H9 (cell line): Measurements from ENCODE around the gene SERPINB2. TPM values are rescaled to one million over a fixed set of nuclear protein-coding genes. Genes with fewer than 3 reads are reported as not detected.

Experiments
- DNase-seq: peaks from one replicate; pipeline ENCODE4 v3.0.0-alpha.2; 2017
- H2AFZ ChIP-seq: one replicate; pipeline ENCODE4 v1.6.1; 2013; ENCODE audit warnings: mild to moderate bottlenecking, low read length, control low read depth, moderate library complexity
- H2AK5ac ChIP-seq: 2 replicates; pipeline ENCODE4 v1.6.1; 2013; ENCODE audit warnings: low read length, control low read depth, mixed read lengths; ENCODE audit not compliant: insufficient read length
- H2BK120ac ChIP-seq: one replicate; pipeline ENCODE4 v1.6.1; 2013; ENCODE audit warnings: low read depth, mild to moderate bottlenecking, low read length, control low read depth, inconsistent platforms; ENCODE audit not compliant: poor library complexity, severe bottlenecking
- H2BK12ac ChIP-seq: 2 replicates; pipeline ENCODE4 v1.6.1; 2013; ENCODE audit warnings: low read length, control low read depth, mixed read lengths, low read depth; ENCODE audit not compliant: insufficient read length
- H2BK15ac ChIP-seq: 2 replicates; pipeline ENCODE4 v1.6.1; 2013; ENCODE audit warnings: low read depth, low read length, control low read depth
- H2BK20ac ChIP-seq: one replicate; pipeline ENCODE4 v1.6.1; 2013; ENCODE audit warnings: low read depth, mild to moderate bottlenecking, low read length, control low read depth, inconsistent platforms; ENCODE audit not compliant: poor library complexity, severe bottlenecking
- H2BK5ac ChIP-seq: 2 replicates; pipeline ENCODE4 v1.6.1; 2013; ENCODE audit warnings: low read length, control low read depth, mixed read lengths; ENCODE audit not compliant: insufficient read length
- H3K14ac ChIP-seq: 2 replicates; pipeline ENCODE4 v1.6.1; 2013; ENCODE audit warnings: low read length, control low read depth; ENCODE audit not compliant: insufficient read depth
- H3K18ac ChIP-seq: 2 replicates; pipeline ENCODE4 v1.6.1; 2013; ENCODE audit warnings: low read depth, mild to moderate bottlenecking, mixed read lengths, low read length, control low read depth; ENCODE audit not compliant: insufficient read length
- H3K23ac ChIP-seq: 2 replicates; pipeline ENCODE4 v1.6.1; 2013; ENCODE audit warnings: low read length, control low read depth, mixed read lengths, low read depth; ENCODE audit not compliant: insufficient read length
- H3K23me2 ChIP-seq: 2 replicates; pipeline ENCODE4 v1.6.1; 2013; ENCODE audit warnings: low read depth, mild to moderate bottlenecking, mixed read lengths, low read length, control low read depth; ENCODE audit not compliant: insufficient read length, poor library complexity, severe bottlenecking
- H3K27ac ChIP-seq: 2 replicates; pipeline ENCODE4 v1.5.1; 2013; ENCODE audit warnings: low read length, control low read depth, mixed read lengths, low read depth; ENCODE audit not compliant: insufficient read length
- H3K27me3 ChIP-seq: 2 replicates; pipeline ENCODE4 v1.6.1; 2013; ENCODE audit warnings: low read length, control low read depth, inconsistent platforms; ENCODE audit not compliant: insufficient read depth
- H3K4ac ChIP-seq: 2 replicates; pipeline ENCODE4 v1.6.1; 2013; ENCODE audit warnings: low read depth, mild to moderate bottlenecking, control low read depth, inconsistent platforms, low read length, moderate library complexity
- H3K4me1 ChIP-seq: 2 replicates; pipeline ENCODE4 v1.6.1; 2013; ENCODE audit warnings: low read length, control low read depth, inconsistent platforms; ENCODE audit not compliant: insufficient read depth
- H3K4me2 ChIP-seq: 2 replicates; pipeline ENCODE4 v1.6.1; 2013; ENCODE audit warnings: low read length, control low read depth, mixed read lengths; ENCODE audit not compliant: insufficient read length, insufficient read depth
- H3K56ac ChIP-seq: 2 replicates; pipeline ENCODE4 v1.6.1; 2013; ENCODE audit warnings: low read depth, mild to moderate bottlenecking, mixed read lengths, low read length, control low read depth; ENCODE audit not compliant: insufficient read length
- H3K79me1 ChIP-seq: 2 replicates; pipeline ENCODE4 v1.6.1; 2013; ENCODE audit warnings: low read depth, mild to moderate bottlenecking, moderate library complexity, low read length, control low read depth, inconsistent platforms; ENCODE audit not compliant: insufficient read depth, poor library complexity, severe bottlenecking
- H3K79me2 ChIP-seq: 2 replicates; pipeline ENCODE4 v1.6.1; 2013; ENCODE audit warnings: low read length, control low read depth, inconsistent platforms; ENCODE audit not compliant: insufficient read depth
- H3K9ac ChIP-seq: 2 replicates; pipeline ENCODE4 v1.6.1; 2013; ENCODE audit warnings: low read length, control low read depth, mixed read lengths; ENCODE audit not compliant: insufficient read length; ENCODE audit errors: extremely low read depth
- H3K9me3 ChIP-seq: one replicate; pipeline ENCODE4 v1.6.1; 2013; ENCODE audit warnings: low read depth, low read length, inconsistent platforms; ENCODE audit not compliant: control insufficient read depth
- H3T11ph ChIP-seq: one replicate; pipeline ENCODE4 v1.6.1; 2013; ENCODE audit warnings: mild to moderate bottlenecking, low read length, control low read depth, inconsistent platforms
- H4K20me1 ChIP-seq: one replicate; pipeline ENCODE4 v1.6.1; 2013; ENCODE audit not compliant: control insufficient read depth, insufficient read length, insufficient read depth
- H4K5ac ChIP-seq: 2 replicates; pipeline ENCODE4 v1.6.1; 2013; ENCODE audit warnings: low read depth, mild to moderate bottlenecking, mixed read lengths, low read length, control low read depth; ENCODE audit not compliant: insufficient read length
- H4K8ac ChIP-seq: replicated peaks from 2 replicates; pipeline ENCODE4 v1.6.1; 2013; ENCODE audit warnings: low read length, control low read depth, mixed read lengths, low read depth; ENCODE audit not compliant: insufficient read length
- H4K91ac ChIP-seq: 2 replicates; pipeline ENCODE4 v1.6.1; 2013; ENCODE audit warnings: low read depth, mild to moderate bottlenecking, moderate library complexity, mixed read lengths, low read length, control low read depth; ENCODE audit not compliant: insufficient read length
- H3K27ac Mint-ChIP-seq, 3 experiments: 2 replicates in 2 of 3; 3 replicates in 1 of 3; pipeline ENCODE4 v1.8.0; 2020 to 2021; ENCODE audit warnings: mixed read lengths in 3 of 3, mild to moderate bottlenecking in 1 of 3, moderate library complexity in 1 of 3
- H3K27me3 Mint-ChIP-seq: 2 replicates; pipeline ENCODE4 v1.8.0; 2021; ENCODE audit warnings: low read depth, mild to moderate bottlenecking, moderate library complexity, mixed read lengths
- H3K36me3 Mint-ChIP-seq, 3 experiments: 2 replicates in 2 of 3; 3 replicates in 1 of 3; pipeline ENCODE4 v1.8.0; 2020 to 2021; ENCODE audit warnings: low read depth in 3 of 3, mixed read lengths in 3 of 3; ENCODE audit not compliant: insufficient read depth in 1 of 3
- H3K4me1 Mint-ChIP-seq, 2 experiments: 2 replicates each; pipeline ENCODE4 v1.8.0; 2020; ENCODE audit warnings: mixed read lengths in 2 of 2
- H3K4me3 Mint-ChIP-seq, 2 experiments: 2 replicates in 1 of 2; 3 replicates in 1 of 2; pipeline ENCODE4 v1.8.0; 2020 to 2021; ENCODE audit warnings: mild to moderate bottlenecking in 2 of 2, mixed read lengths in 2 of 2, moderate library complexity in 1 of 2
- H3K9me3 Mint-ChIP-seq, 2 experiments: 2 replicates in 1 of 2; 3 replicates in 1 of 2; pipeline ENCODE4 v1.8.0; 2020; ENCODE audit warnings: mild to moderate bottlenecking in 2 of 2, mixed read lengths in 2 of 2, moderate library complexity in 1 of 2
- CTCF ChIP-seq: fragments of 200-600 bp; sonication (generic); conservative IDR thresholded peaks from 3 replicates; pipeline ENCODE4 v1.8.0; 2021; ENCODE audit warnings: antibody characterized with exemption, mild to moderate bottlenecking
- WGBS: extraction: QIAGEN DNeasy Blood & Tissue Kit; methylation state at CpG from one replicate; pipeline ENCODE4 v1.1.7; 2013; ENCODE audit warnings: missing lambda C conversion rate, low lambda C conversion rate, mixed read lengths; ENCODE audit not compliant: insufficient read length; ENCODE audit errors: extremely low coverage; 5-methylcytosine and 5-hydroxymethylcytosine counted together
- total RNA-seq: library from RNA; stranded (reverse); gene quantifications from 2 replicates; pipeline ENCODE4 v1.2.1, GENCODE V29; 2021

The SERPINB2 gene
- total RNA-seq, 1 experiment from 2014 or later: not detected

DNA sequence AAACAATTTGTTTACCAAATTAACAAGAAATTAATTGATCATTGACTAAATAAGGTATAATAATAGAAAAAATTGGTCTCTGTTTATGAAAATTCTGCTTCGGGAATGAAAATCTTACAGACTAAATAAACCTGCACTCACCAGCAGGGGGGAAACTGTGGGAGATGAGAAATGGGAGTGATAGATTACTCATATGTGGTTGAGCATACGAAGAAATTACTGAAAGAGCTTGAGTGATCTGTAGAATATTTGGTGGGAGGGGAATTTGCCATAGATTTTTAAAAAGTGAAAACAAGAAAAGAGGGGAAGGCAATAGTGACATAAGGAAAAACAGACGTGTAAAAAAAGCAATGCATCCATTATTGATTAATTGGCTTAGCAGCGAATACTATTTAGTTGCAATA is 63.8 kb downstream of the SERPINB2 start:
- Histone ChIP-seq H3K27me3 (no peaks in the 10 kb centered on the region), H3K14ac (no peak overlapping the region), H3K79me1 (no peaks in the 10 kb centered on the region), H4K91ac (no peak overlapping the region), H3K9ac (no peak overlapping the region), H3K23ac (no peak overlapping the region), H3K9me3 (no peaks in the 10 kb centered on the region), H3K79me2 (no peaks in the 10 kb centered on the region), H2BK20ac (no peak overlapping the region), H3K27ac (no peak overlapping the region), H3K4me2 (no peak overlapping the region), H3K4me1 (no peaks in the 10 kb centered on the region), H2BK120ac (no peak overlapping the region), H3T11ph (no peak overlapping the region), H3K23me2 (peaks cover 2% of the 10 kb centered on the region), H3K18ac (no peak overlapping the region), H2AFZ (no peak overlapping the region), H3K56ac (no peak overlapping the region), H2BK15ac (no peak overlapping the region), H4K20me1 (no peaks in the 10 kb centered on the region), H4K5ac (no peak overlapping the region), H4K8ac (no peak overlapping the region), H2BK5ac (no peak overlapping the region), H3K4ac (no peak overlapping the region), H2BK12ac (no peak overlapping the region), H2AK5ac (no peak overlapping the region)
- Mint-ChIP-seq H3K9me3 (no peaks in the 10 kb centered on the region), H3K27me3 (peaks cover 21% of the 10 kb centered on the region), H3K4me3 (no peak overlapping the region), H3K4me1 (peaks cover 6 to 14% of the 10 kb centered on the region in 2 experiments), H3K27ac (no peak overlapping the region), H3K36me3 (no peaks in the 10 kb centered on the region)
- TF ChIP-seq CTCF: no peak
- no peak for DNase-seq
- no CpG with 5 or more reads among the region's 4 CpGs for WGBS

Other genes with a start within 250 kb of the SERPINB2 start
- 4.1 and 4.3 TPM in 2 replicates for gene SERPINB4, start 243.4 kb upstream of the SERPINB2 start, total RNA-seq
- 1.7 TPM in 2 replicates for gene SERPINB3, start 225.8 kb upstream of the SERPINB2 start, total RNA-seq
- gene SERPINB11, start 184.7 kb upstream of the SERPINB2 start, total RNA-seq: not detected in 2 replicates
- gene SERPINB7, start 112.3 kb upstream of the SERPINB2 start, total RNA-seq: not detected in 2 replicates
- not detected in 2 replicates for gene SERPINB10, start 20.3 kb downstream of the SERPINB2 start, total RNA-seq
- gene HMSD, start 61.6 kb downstream of the SERPINB2 start, total RNA-seq: 3.9 and 6.6 TPM in 2 replicates
- gene SERPINB8, start 82.4 kb downstream of the SERPINB2 start, total RNA-seq: 2.1 and 2.9 TPM in 2 replicates